BE2C (cell line): ENCODE measurements around the gene TBC1D17.

Experiments
- DNase-seq: peaks from one replicate; pipeline ENCODE4 v3.0.0-alpha.2; 2020
- H3K27me3 ChIP-seq: fragments of 250-450 bp; sonication (Bioruptor Pico); 2 replicates; pipeline ENCODE4 v1.5.1; 2020; ENCODE audit warnings: mild to moderate bottlenecking
- H3K36me3 ChIP-seq: fragments of 250-450 bp; sonication (Bioruptor Pico); 2 replicates; pipeline ENCODE4 v1.5.1; 2020; ENCODE audit warnings: mild to moderate bottlenecking
- H3K4me1 ChIP-seq: fragments of 250-450 bp; sonication (Bioruptor Pico); 2 replicates; pipeline ENCODE4 v1.5.1; 2020
- H3K4me3 ChIP-seq: 2 replicates; pipeline ENCODE4 v1.5.1; 2011; ENCODE audit warnings: low read depth, low read length
- H3K9me3 ChIP-seq: fragments of 250-450 bp; sonication (Bioruptor Pico); 2 replicates; pipeline ENCODE4 v1.5.1; 2020
- CTCF ChIP-seq: IDR thresholded peaks from 2 replicates; pipeline ENCODE4 v1.5.1; 2012; ENCODE audit warnings: mild to moderate bottlenecking, low read depth, low read length

Gene TBC1D17

GRCh38 chr19:49833599-49833998 lies 43.9 kb upstream of the TBC1D17 start:
- Histone ChIP-seq H3K4me3 (no peak overlapping the region), H3K9me3 (no peaks in the 10 kb centered on the region; the same call in 1 of the 2 replicates), H3K36me3 (peaks cover 55% of the 10 kb centered on the region), H3K4me1 (no peaks in the 10 kb centered on the region), H3K27me3 (no peaks in the 10 kb centered on the region)
- TF ChIP-seq CTCF, result no peak
- no peak for DNase-seq

GRCh38 chr19:49835562-49835961 lies 41.9 kb upstream of the TBC1D17 start:
- Histone ChIP-seq H3K27me3 (no peaks in the 10 kb centered on the region), H3K4me3 (no peak overlapping the region), H3K9me3 (no peaks in the 10 kb centered on the region), H3K4me1 (no peaks in the 10 kb centered on the region), H3K36me3 (peaks cover 60% of the 10 kb centered on the region)
- no peak for DNase-seq
- no peak for TF ChIP-seq CTCF

GRCh38 chr19:49836176-49837008 lies 41.1 kb upstream of the TBC1D17 start:
- Histone ChIP-seq H3K9me3 (no peaks in the 10 kb centered on the region), H3K4me1 (no peaks in the 10 kb centered on the region), H3K36me3 (peaks cover 52% of the 10 kb centered on the region), H3K4me3 (no peak overlapping the region), H3K27me3 (no peaks in the 10 kb centered on the region)
- no peak for TF ChIP-seq CTCF
- no peak for DNase-seq

GRCh38 chr19:49837009-49837310 lies 40.5 kb upstream of the TBC1D17 start:
- no peak overlapping the region for H3K4me3 ChIP-seq
- H3K4me1 ChIP-seq, result no peaks in the 10 kb centered on the region
- no peaks in the 10 kb centered on the region for H3K9me3 ChIP-seq
- no peak for DNase-seq
- no peak for TF ChIP-seq CTCF
- H3K36me3 ChIP-seq, result peaks cover 46% of the 10 kb centered on the region
- H3K27me3 ChIP-seq, result no peaks in the 10 kb centered on the region

- Histone ChIP-seq H3K27me3 (no peaks in the 10 kb centered on the region), H3K36me3 (peaks cover 42% of the 10 kb centered on the region), H3K4me3 (no peak overlapping the region), H3K4me1 (no peaks in the 10 kb centered on the region), H3K9me3 (no peaks in the 10 kb centered on the region)
- no peak for TF ChIP-seq CTCF
- DNase-seq, result no peak
Measured at GRCh38 chr19:49837425-49837824, 40.1 kb upstream of the TBC1D17 start.

GRCh38 chr19:49838885-49839588 lies 38.5 kb upstream of the TBC1D17 start:
- no peak for TF ChIP-seq CTCF
- Histone ChIP-seq H3K9me3 (no peaks in the 10 kb centered on the region), H3K4me3 (no peak overlapping the region), H3K4me1 (no peaks in the 10 kb centered on the region), H3K36me3 (peaks cover 30% of the 10 kb centered on the region), H3K27me3 (no peaks in the 10 kb centered on the region)
- DNase-seq, result no peak
